ENCODE data around the gene C11orf21. TPM values are rescaled to one million over a fixed set of nuclear protein-coding genes. Genes with fewer than 3 reads are reported as not detected.
A peak's percentile ranks its signal among the peaks of the same experiment; 100 is the strongest.

Gene C11orf21
- total and polyA plus RNA-seq, 9 of the 15 experiments (the other 6 are each of a cell fraction or from before 2014, with no cell fraction given): 0.10 to 2.6 (median 2.0) TPM

DNA sequence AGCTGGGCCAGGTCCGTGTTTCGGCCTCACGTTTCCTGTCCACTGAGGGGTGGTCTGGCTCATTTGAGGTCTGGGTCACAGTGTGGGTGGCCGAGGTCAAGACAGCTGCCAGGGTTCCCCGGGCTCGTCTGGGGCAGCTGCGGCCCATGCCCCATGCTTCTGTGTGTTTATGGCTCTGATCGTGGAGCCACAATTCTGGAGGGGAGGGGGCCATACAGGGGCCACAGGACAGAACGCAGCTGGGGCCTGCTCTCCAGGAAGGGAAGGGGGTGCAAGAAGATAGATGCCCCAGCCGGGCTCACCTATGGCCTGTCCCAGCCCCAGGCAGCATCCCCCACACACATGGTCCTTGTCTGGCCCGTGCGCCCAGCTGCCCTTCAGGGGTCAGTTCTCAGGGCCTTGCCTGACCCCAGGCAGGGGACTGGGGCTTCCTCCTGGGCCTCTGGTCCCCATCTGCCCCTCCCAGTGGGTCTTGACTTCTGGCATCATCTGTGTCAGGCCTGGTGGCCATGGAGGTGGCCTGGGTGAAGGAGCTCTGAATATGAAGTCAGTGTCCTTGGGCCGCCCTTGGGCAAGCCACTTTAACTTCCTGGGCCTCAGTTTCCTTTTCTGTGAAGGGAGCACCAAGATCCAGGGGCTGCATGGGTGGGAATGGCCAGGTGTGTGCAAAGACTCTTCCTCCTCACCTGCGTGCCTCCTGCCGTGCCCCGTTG is 8.5 kb upstream of the C11orf21 start:
- 46% methylated on average over 12 of the region's 16 CpGs for WGBS (ENCODE audit: insufficient coverage, low coverage, missing lambda C conversion rate)
- Histone ChIP-seq H3K9me3 (replicated peaks; ENCODE audit: control insufficient read depth, insufficient read depth, low read depth, low read length) (no peaks in the 10 kb centered on the region), H3K4me1 (replicated peaks in 1 of 2; ENCODE audit: control insufficient read depth in 2 of 2, insufficient read depth in 2 of 2, low read length in 2 of 2) (peaks cover 12 to 92% of the 10 kb centered on the region in 2 experiments; a peak in 4 of 5 replicates), H3K27ac (ENCODE audit: extremely low read depth, low read depth, low read length) (no peak overlapping the region), H3K27me3 (ENCODE audit: control insufficient read depth in 2 of 2, insufficient read depth in 2 of 2, low read length in 2 of 2) (peaks cover 0 to under 1% of the 10 kb centered on the region in 2 experiments; a peak in 2 of 5 replicates), H4K20me1 (replicated peaks; ENCODE audit: control insufficient read depth, insufficient read depth, low read length) (peaks cover 10% of the 10 kb centered on the region; the same call in 1 of the 2 replicates), H3K4me2 (ENCODE audit: insufficient read depth, low read length) (no peak overlapping the region), H3K9me1 (ENCODE audit: control insufficient read depth, insufficient read depth, low read length) (no peaks in the 10 kb centered on the region), H3K4me3 (no peak overlapping the region), H2AFZ (ENCODE audit: low read depth, low read length) (no peak overlapping the region), H3K36me3 (ENCODE audit: control insufficient read depth, insufficient read depth, low read length) (no peaks in the 10 kb centered on the region), H3K79me2 (ENCODE audit: control insufficient read depth, insufficient read depth, low read length) (peaks cover 3% of the 10 kb centered on the region; the same call in 2 of the 3 replicates), H3K9ac (ENCODE audit: insufficient read depth in 1 of 2, low read depth in 2 of 2, low read length in 2 of 2) (no peak overlapping the region; a peak in 1 of 4 replicates)
- ChIA-PET CTCF (ENCODE audit: low intra/inter-chr PET ratio) (no interaction called here), POLR2A (interaction anchor here (0.5 to 1.7 kb wide), 3 partner anchors 8 to 631 kb away, joined by 3 to 6 read pairs (median 3); no protein-coding TSS in a partner anchor)
- ATAC-seq: no peak
- in situ Hi-C loops (cut with MboI): loop anchor here (5.0 kb wide), 1 partner anchor 107 kb away; no protein-coding TSS in a partner anchor
- FAIRE-seq: no peak
- no peak for DNase-seq (ENCODE audit: extremely low read depth in 1 of 4, low spot score in 3 of 4)
- BruUV-seq (replicated peaks): no TSS peak
- intact Hi-C loops (cut with micrococcal nuclease): no loop called here
- TF ChIP-seq CCNT2 (IDR thresholded peaks at IDR 0.05; ENCODE audit: borderline replicate concordance, extremely low read depth, insufficient read length, low read depth, low read length) (no peak), TRIM28 (IDR thresholded peaks at IDR 0.05) (no peak), CHCHD3 (CRISPR knock-in tag; IDR thresholded peaks at IDR 0.05) (no peak), POLR2G (IDR thresholded peaks at IDR 0.05; ENCODE audit: low read depth, low read length) (0 out of 2 replicates have a peak, but pooled peaks have one; percentile 21), PHF8 (IDR thresholded peaks at IDR 0.05; ENCODE audit: borderline replicate concordance, low read length) (no peak)

All from K562 (cell line).